ENCODE data around the gene KPNA5. TPM values are rescaled to one million over a fixed set of nuclear protein-coding genes. Genes with fewer than 3 reads are reported as not detected.

Gene KPNA5
- total RNA-seq, 2 experiments from 2014 or later = 60.0 to 66.0 TPM

DNA sequence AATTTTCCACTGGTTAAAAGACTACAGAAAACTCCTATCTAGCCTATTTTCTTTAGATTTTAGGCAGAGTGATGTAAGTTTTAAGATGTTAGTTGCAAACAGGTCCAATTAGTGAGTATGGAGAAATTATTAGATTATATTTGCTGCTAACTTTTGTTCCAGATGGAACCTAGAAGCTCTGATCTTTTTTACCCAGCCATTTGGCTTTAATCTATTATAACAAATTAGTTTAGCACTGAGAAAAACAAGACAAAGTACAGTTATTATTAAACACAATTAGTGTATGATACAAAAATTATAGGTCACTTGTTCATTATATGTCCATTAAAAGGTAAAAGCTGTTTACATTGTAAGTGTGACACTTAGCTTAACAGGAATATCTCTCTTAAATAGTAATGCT is 82.0 kb downstream of the KPNA5 start:
- intact Hi-C loops (cut with DNase I, micrococcal nuclease) = no loop called here
- ChIA-PET CTCF (no interaction called here), POLR2A (no interaction called here)
- Mint-ChIP-seq H3K9me3 (no peaks in the 10 kb centered on the region), H3K27me3 (peaks cover 58% of the 10 kb centered on the region), H3K4me1 (ENCODE audit: low read depth) (peaks cover 10% of the 10 kb centered on the region), H3K36me3 (ENCODE audit: low read depth) (no peaks in the 10 kb centered on the region), H3K27ac (no peak overlapping the region), H3K4me3 (no peak overlapping the region)
- Histone ChIP-seq H3K36me3 (ENCODE audit: insufficient read depth, low read length) (no peaks in the 10 kb centered on the region), H3K9me3 (ENCODE audit: control insufficient read depth in 1 of 2, insufficient read depth in 1 of 2, low read length in 2 of 2) (no peaks in the 10 kb centered on the region), H3K4me3 (ENCODE audit: low read length) (no peak overlapping the region), H3K4me1 (ENCODE audit: insufficient read depth, low read length) (peaks cover 10% of the 10 kb centered on the region), H3K27ac (ENCODE audit: low read depth in 1 of 2, low read length in 2 of 2) (no peak overlapping the region), H3K27me3 (ENCODE audit: control insufficient read depth in 1 of 2, insufficient read depth in 2 of 2, low read length in 2 of 2) (peaks cover 26 to 43% of the 10 kb centered on the region in 2 experiments)
- no peak for DNase-seq
- TF ChIP-seq, protein P1, sequence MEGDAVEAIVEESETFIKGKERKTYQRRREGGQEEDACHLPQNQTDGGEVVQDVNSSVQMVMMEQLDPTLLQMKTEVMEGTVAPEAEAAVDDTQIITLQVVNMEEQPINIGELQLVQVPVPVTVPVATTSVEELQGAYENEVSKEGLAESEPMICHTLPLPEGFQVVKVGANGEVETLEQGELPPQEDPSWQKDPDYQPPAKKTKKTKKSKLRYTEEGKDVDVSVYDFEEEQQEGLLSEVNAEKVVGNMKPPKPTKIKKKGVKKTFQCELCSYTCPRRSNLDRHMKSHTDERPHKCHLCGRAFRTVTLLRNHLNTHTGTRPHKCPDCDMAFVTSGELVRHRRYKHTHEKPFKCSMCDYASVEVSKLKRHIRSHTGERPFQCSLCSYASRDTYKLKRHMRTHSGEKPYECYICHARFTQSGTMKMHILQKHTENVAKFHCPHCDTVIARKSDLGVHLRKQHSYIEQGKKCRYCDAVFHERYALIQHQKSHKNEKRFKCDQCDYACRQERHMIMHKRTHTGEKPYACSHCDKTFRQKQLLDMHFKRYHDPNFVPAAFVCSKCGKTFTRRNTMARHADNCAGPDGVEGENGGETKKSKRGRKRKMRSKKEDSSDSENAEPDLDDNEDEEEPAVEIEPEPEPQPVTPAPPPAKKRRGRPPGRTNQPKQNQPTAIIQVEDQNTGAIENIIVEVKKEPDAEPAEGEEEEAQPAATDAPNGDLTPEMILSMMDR (IDR thresholded peaks at IDR 0.05) = no peak
- no peak for ATAC-seq (ENCODE audit: poor library complexity)

DNA sequence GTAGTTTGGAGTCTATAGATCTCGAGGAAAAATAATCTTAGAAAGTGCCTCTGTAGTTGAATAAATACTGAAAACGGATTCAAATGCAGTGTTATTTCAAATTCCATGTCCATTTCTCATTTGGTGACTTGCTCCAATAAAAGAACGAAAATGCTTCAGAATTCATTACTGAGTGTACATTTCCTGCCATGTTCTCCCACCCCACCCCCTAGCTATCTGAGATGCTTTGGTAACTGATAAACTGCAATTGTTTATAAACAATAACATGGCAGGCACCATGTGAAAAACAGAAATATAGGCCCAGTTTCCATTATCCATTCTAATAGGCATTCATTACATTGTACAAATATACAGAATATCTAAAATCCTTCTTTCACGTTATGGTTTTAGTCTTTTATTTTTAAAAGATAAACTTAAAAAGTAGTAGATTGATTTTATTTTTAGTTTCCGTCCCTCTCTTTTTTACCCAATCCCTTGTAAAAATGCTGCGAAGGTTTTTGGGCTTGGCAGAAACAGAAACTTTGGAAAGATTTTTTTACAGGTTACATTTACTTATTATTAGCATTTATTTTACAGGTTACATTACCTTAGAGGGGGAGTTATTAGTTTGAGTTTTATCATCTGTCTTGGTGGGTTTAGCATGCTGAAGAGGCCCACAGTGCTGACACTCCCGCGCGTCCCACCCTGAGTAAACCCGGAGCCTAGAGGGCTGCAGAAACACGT is 83.1 kb downstream of the KPNA5 start:
- Mint-ChIP-seq H3K4me3 (no peak overlapping the region), H3K27me3 (peaks cover 66% of the 10 kb centered on the region)
- intact Hi-C loops (cut with DNase I, micrococcal nuclease) = no loop called here

DNA sequence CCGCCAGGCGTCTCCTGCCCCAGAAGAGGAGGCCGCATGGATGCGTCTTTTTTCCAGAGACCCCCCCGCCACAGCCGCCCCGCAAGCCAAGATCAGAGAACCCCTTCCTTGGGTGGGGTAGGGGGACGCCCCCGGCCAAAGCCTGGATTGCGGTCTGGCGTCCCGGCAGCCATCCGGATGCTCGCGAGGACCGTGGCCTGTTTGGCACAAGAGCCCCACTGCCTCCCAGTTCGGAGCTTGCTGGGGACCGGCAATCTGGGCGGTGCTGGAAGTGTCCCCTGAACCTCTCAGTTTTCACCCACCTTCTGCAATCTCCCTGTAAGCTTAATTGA is 83.6 kb downstream of the KPNA5 start:
- Histone ChIP-seq H3K4me1 (ENCODE audit: insufficient read depth, low read length) (peaks cover 10% of the 10 kb centered on the region), H3K4me3 (ENCODE audit: low read length) (peak overlapping the region; percentile 5), H3K27ac (ENCODE audit: low read depth in 1 of 2, low read length in 2 of 2) (no peak overlapping the region), H3K27me3 (ENCODE audit: control insufficient read depth in 1 of 2, insufficient read depth in 2 of 2, low read length in 2 of 2) (peaks cover 30 to 50% of the 10 kb centered on the region in 2 experiments), H3K9me3 (ENCODE audit: control insufficient read depth in 1 of 2, insufficient read depth in 1 of 2, low read length in 2 of 2) (no peaks in the 10 kb centered on the region), H3K36me3 (ENCODE audit: insufficient read depth, low read length) (no peaks in the 10 kb centered on the region)
- no peak for ATAC-seq (ENCODE audit: poor library complexity)
- CTCF ChIA-PET = no interaction called here
- no peak for DNase-seq
- POLR2A ChIA-PET = no interaction called here
- Mint-ChIP-seq H3K27me3 (peaks cover 69% of the 10 kb centered on the region), H3K9me3 (no peaks in the 10 kb centered on the region), H3K4me1 (ENCODE audit: low read depth) (peaks cover 10% of the 10 kb centered on the region), H3K27ac (no peak overlapping the region), H3K4me3 (no peak overlapping the region), H3K36me3 (ENCODE audit: low read depth) (no peaks in the 10 kb centered on the region)
- intact Hi-C loops (cut with DNase I, micrococcal nuclease) = no loop called here
- TF ChIP-seq, protein P1 (IDR thresholded peaks at IDR 0.05) = no peak

More for the DNA sequence above, 83.1 kb downstream of the KPNA5 start:
- Mint-ChIP-seq H3K36me3 (ENCODE audit: low read depth) (no peaks in the 10 kb centered on the region), H3K9me3 (no peaks in the 10 kb centered on the region), H3K4me1 (ENCODE audit: low read depth) (peaks cover 10% of the 10 kb centered on the region), H3K27ac (no peak overlapping the region)
- ATAC-seq (ENCODE audit: poor library complexity) (no peak), DNase-seq (no peak)
- ChIA-PET POLR2A (no interaction called here), CTCF (no interaction called here)
- Histone ChIP-seq H3K27me3 (ENCODE audit: control insufficient read depth in 1 of 2, insufficient read depth in 2 of 2, low read length in 2 of 2) (peaks cover 30 to 47% of the 10 kb centered on the region in 2 experiments), H3K9me3 (ENCODE audit: control insufficient read depth in 1 of 2, insufficient read depth in 1 of 2, low read length in 2 of 2) (no peaks in the 10 kb centered on the region), H3K4me1 (ENCODE audit: insufficient read depth, low read length) (peaks cover 10% of the 10 kb centered on the region), H3K4me3 (ENCODE audit: low read length) (no peak overlapping the region), H3K36me3 (ENCODE audit: insufficient read depth, low read length) (no peaks in the 10 kb centered on the region), H3K27ac (ENCODE audit: low read depth in 1 of 2, low read length in 2 of 2) (no peak overlapping the region)
- TF ChIP-seq, protein P1 (IDR thresholded peaks at IDR 0.05) = no peak
